ENCODE data around the gene RABGAP1L.

Gene RABGAP1L

DNA sequence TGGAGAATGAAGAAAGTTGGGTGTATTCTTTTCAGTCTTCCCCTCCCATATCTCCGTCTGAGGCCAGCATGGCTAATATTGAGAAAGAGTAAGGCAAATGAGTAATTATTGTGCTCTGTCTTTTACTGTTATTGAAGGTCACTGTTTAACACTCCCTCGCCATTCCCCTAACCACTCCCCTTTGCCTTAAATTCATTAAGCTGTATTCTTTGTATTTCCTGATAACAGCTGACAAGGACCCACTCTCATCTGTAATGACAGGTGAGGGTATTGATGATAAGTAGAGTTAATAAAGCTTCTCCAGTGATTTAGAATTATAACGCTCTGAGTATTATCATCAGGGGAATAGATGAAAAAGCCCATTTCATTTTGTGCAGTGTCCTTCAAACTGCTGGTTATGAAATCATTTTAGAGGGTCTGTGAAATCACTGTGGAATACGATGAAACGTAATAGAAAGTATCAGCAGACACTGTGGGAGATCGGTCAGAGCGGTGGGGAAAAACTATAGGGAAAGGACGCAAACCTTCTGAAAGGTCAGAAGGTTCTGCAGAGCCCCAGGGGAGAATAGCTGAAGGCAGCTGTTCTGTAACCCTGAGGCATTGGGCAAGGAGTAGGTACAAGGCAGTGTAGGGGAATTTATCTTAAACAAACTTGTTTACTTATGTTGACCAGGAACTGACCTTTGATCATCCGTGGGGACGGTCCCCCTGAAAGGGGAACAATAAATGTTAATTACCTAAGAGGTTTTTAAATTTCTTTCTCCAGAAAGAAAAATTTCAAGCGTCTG, 794.2 kb downstream of the RABGAP1L start:
- Histone ChIP-seq H3K9ac (no peak overlapping the region), H3K79me2 (ENCODE audit: insufficient read depth, low read depth) (no peaks in the 10 kb centered on the region), H2AFZ (ENCODE audit: low read depth) (no peak overlapping the region), H3K27me3 (ENCODE audit: insufficient read depth, low read depth) (no peaks in the 10 kb centered on the region), H3K4me3 (IDR thresholded peaks at IDR 0.05; ENCODE audit: insufficient read depth, low read depth, low read length) (no peak overlapping the region), H4K20me1 (ENCODE audit: insufficient read depth) (no peaks in the 10 kb centered on the region), H3K4me1 (ENCODE audit: low read depth, poor library complexity, severe bottlenecking) (peaks cover 48% of the 10 kb centered on the region), H3K4me2 (peak overlapping the region; percentile 21; the same call in 1 of the 2 replicates), H3K27ac (no peak overlapping the region), H3K36me3 (ENCODE audit: insufficient read depth) (no peaks in the 10 kb centered on the region)
- TF ChIP-seq, protein P1, sequence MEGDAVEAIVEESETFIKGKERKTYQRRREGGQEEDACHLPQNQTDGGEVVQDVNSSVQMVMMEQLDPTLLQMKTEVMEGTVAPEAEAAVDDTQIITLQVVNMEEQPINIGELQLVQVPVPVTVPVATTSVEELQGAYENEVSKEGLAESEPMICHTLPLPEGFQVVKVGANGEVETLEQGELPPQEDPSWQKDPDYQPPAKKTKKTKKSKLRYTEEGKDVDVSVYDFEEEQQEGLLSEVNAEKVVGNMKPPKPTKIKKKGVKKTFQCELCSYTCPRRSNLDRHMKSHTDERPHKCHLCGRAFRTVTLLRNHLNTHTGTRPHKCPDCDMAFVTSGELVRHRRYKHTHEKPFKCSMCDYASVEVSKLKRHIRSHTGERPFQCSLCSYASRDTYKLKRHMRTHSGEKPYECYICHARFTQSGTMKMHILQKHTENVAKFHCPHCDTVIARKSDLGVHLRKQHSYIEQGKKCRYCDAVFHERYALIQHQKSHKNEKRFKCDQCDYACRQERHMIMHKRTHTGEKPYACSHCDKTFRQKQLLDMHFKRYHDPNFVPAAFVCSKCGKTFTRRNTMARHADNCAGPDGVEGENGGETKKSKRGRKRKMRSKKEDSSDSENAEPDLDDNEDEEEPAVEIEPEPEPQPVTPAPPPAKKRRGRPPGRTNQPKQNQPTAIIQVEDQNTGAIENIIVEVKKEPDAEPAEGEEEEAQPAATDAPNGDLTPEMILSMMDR (conservative IDR thresholded peaks at IDR 0.05; ENCODE audit: low read depth, low read length), result no peak

DNA sequence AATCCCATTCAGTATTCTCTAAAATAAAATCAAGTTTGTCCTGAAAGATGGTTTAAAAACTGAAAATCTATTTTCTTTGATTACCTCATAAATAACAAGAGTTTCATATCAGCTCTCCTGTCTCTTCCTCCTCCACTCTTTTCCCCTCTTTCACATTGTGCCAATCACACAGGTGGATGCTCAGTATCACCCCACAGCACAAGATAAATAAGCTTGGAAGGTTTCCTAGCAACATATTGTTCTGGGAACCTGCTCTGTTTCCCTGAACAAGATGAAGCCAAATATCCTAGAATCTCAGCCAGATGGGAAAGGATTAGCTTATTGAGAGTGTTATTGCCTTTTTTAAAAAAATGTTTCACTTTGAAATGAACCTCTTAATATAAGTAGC, 794.7 kb downstream of the RABGAP1L start:
- no peak overlapping the region for H3K4me3 ChIP-seq (IDR thresholded peaks at IDR 0.05; ENCODE audit: insufficient read depth, low read depth, low read length)
- no peaks in the 10 kb centered on the region for H4K20me1 ChIP-seq (ENCODE audit: insufficient read depth)
- TF ChIP-seq, protein P1 (conservative IDR thresholded peaks at IDR 0.05; ENCODE audit: low read depth, low read length), result no peak
- no peaks in the 10 kb centered on the region for H3K36me3 ChIP-seq (ENCODE audit: insufficient read depth)
- H3K27me3 ChIP-seq (ENCODE audit: insufficient read depth, low read depth), result no peaks in the 10 kb centered on the region
- H3K4me1 ChIP-seq (ENCODE audit: low read depth, poor library complexity, severe bottlenecking), result peaks cover 51% of the 10 kb centered on the region
- H2AFZ ChIP-seq (ENCODE audit: low read depth), result no peak overlapping the region
- no peak overlapping the region for H3K9ac ChIP-seq
- H3K4me2 ChIP-seq, result peak overlapping the region; percentile 21; the same call in 1 of the 2 replicates
- H3K27ac ChIP-seq, result no peak overlapping the region
- H3K79me2 ChIP-seq (ENCODE audit: insufficient read depth, low read depth), result no peaks in the 10 kb centered on the region

DNA sequence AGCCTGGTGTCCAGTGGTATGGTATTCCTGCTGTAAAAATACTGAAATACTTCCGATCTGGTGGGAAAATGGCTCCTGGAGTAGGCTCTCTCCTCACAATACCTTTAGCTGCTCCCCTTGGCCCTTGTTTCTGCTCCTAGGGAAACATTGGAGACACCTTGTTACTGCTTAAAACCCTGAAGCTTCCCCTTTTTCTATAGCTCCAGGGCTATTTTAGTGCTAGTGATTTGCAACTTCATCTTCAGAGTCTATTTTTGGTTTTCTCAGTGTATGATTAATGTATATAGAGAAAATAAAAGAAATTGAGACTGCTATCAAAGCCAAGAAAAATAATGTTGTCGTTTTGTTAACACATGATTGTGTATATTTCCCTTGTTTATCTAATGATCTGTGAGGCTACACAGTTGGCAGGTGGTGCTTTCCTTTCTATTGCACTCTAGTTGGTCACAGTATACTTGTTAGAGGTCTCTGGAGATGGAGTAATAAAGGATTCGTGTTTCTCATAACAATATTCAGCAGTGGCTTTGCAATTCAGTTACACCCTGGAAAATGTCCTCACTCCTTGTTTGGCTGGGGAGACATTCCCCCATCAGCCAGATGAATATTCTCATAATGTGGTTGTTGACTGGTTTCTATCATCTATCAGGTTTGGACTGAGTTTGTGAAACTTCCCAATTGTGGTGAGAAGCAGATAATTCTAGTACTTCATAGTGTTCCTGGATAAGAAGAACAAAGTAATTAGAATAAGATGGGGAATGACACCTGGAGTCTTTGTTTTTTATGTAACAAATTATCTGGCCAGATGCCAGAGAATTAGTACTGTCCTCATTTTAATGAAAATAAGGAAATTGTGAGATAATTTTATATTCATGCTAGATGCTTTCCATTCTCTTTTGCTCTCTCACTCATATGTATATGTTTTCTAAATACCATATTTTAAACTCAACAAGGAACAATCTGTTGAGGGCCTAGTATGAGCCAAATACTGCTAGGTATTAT, 795.6 kb downstream of the RABGAP1L start:
- H3K4me2 ChIP-seq, result peak overlapping the region; percentile 21
- H3K27ac ChIP-seq, result peak overlapping the region; percentile 0; the same call in 1 of the 2 replicates
- TF ChIP-seq, protein P1 (conservative IDR thresholded peaks at IDR 0.05; ENCODE audit: low read depth, low read length), result no peak
- H3K4me3 ChIP-seq (IDR thresholded peaks at IDR 0.05; ENCODE audit: insufficient read depth, low read depth, low read length), result no peak overlapping the region
- no peaks in the 10 kb centered on the region for H3K36me3 ChIP-seq (ENCODE audit: insufficient read depth)
- H3K9ac ChIP-seq, result no peak overlapping the region
- no peaks in the 10 kb centered on the region for H3K27me3 ChIP-seq (ENCODE audit: insufficient read depth, low read depth)
- H2AFZ ChIP-seq (ENCODE audit: low read depth), result no peak overlapping the region
- H3K4me1 ChIP-seq (ENCODE audit: low read depth, poor library complexity, severe bottlenecking), result peaks cover 51% of the 10 kb centered on the region
- H3K79me2 ChIP-seq (ENCODE audit: insufficient read depth, low read depth), result no peaks in the 10 kb centered on the region
- H4K20me1 ChIP-seq (ENCODE audit: insufficient read depth), result no peaks in the 10 kb centered on the region

DNA sequence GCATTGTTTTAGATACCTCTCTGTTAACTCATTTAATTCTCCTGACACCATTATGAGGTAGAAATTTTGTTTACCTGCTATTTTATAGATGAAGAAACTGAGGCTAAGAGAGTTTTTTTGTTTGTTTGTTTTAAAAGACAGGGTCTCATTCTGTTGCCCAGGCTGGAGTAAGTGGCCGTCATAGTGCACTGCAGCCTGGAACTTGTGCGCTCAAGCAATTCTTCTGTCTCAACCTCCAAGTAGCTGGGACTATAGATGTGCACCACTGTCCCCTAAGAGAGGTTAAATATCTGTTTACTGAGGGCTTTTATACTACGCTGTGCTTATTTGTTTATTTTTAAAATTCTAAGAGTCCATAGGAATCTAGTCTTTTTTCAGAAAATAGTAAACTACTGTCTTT, 796.8 kb downstream of the RABGAP1L start:
- H3K9ac ChIP-seq, result no peak overlapping the region
- peaks cover 52% of the 10 kb centered on the region for H3K4me1 ChIP-seq (ENCODE audit: low read depth, poor library complexity, severe bottlenecking)
- H4K20me1 ChIP-seq (ENCODE audit: insufficient read depth), result no peaks in the 10 kb centered on the region
- no peak overlapping the region for H3K4me2 ChIP-seq
- no peak overlapping the region for H2AFZ ChIP-seq (ENCODE audit: low read depth)
- H3K27me3 ChIP-seq (ENCODE audit: insufficient read depth, low read depth), result no peaks in the 10 kb centered on the region
- H3K79me2 ChIP-seq (ENCODE audit: insufficient read depth, low read depth), result no peaks in the 10 kb centered on the region
- no peak overlapping the region for H3K4me3 ChIP-seq (IDR thresholded peaks at IDR 0.05; ENCODE audit: insufficient read depth, low read depth, low read length)
- no peak overlapping the region for H3K27ac ChIP-seq
- TF ChIP-seq, protein P1 (conservative IDR thresholded peaks at IDR 0.05; ENCODE audit: low read depth, low read length), result no peak
- no peaks in the 10 kb centered on the region for H3K36me3 ChIP-seq (ENCODE audit: insufficient read depth)
